Colonic mucosa (tissue), 4 donors: Measurements from ENCODE around the gene DQX1. TPM values are rescaled to one million over a fixed set of nuclear protein-coding genes. Genes with fewer than 3 reads are reported as not detected.

Experiments used
- DNase-seq: peaks from one replicate; pipeline ENCODE4 v3.0.0-alpha.2; 2020
- H3K27ac ChIP-seq: fragments of 200-600 bp; one replicate; pipeline ENCODE4 v1.8.0; 2021
- H3K27me3 ChIP-seq: fragments of 200-600 bp; one replicate; pipeline ENCODE4 v1.8.0; 2021
- H3K36me3 ChIP-seq: fragments of 200-600 bp; one replicate; pipeline ENCODE4 v1.8.0; 2021
- H3K4me1 ChIP-seq: fragments of 200-600 bp; one replicate; pipeline ENCODE4 v1.8.0; 2021; ENCODE audit warnings: mild to moderate bottlenecking
- H3K4me3 ChIP-seq: fragments of 200-600 bp; one replicate; pipeline ENCODE4 v1.8.0; 2021
- H3K9ac ChIP-seq, 2 donors: one replicate each; pipeline ENCODE4 v1.7.0; 2013; ENCODE audit warnings: control low read depth in 2 of 2, low read depth in 2 of 2, low read length in 2 of 2
- H3K9me3 ChIP-seq: fragments of 200-600 bp; one replicate; pipeline ENCODE4 v1.8.0; 2021
- intact Hi-C: fragments of 100-400 bp; cut with DNase I; formaldehyde crosslinking; loops from one replicate; pipeline ENCODE4 v1.14.1; 2022
- total RNA-seq, 2 donors: library from RNA; stranded (reverse); fragmentation: NEBNext Ultra II Directional in 1 of 2; extraction: Animal tissue kit (Norgen Biotek cat#: 25700) in 1 of 2; gene quantifications; one replicate each; pipeline ENCODE4 v1.2.1, GENCODE V29; 2021
- TF ChIP-seq, protein P1 (sequence below): fragments of 200-600 bp; IDR thresholded peaks from one replicate; pipeline ENCODE4 v1.8.0; 2022; ENCODE audit warnings: antibody characterized with exemption, mild to moderate bottlenecking
- donor health status: healthy.
- donor health status: DM: no; HTN: no; CAD: no.
- donor health status: DM: no; HTN: no; CAD: no.

DQX1 gene
- total RNA-seq, 2 donors from 2014 or later, result 34.2 to 36.8 TPM

DNA sequence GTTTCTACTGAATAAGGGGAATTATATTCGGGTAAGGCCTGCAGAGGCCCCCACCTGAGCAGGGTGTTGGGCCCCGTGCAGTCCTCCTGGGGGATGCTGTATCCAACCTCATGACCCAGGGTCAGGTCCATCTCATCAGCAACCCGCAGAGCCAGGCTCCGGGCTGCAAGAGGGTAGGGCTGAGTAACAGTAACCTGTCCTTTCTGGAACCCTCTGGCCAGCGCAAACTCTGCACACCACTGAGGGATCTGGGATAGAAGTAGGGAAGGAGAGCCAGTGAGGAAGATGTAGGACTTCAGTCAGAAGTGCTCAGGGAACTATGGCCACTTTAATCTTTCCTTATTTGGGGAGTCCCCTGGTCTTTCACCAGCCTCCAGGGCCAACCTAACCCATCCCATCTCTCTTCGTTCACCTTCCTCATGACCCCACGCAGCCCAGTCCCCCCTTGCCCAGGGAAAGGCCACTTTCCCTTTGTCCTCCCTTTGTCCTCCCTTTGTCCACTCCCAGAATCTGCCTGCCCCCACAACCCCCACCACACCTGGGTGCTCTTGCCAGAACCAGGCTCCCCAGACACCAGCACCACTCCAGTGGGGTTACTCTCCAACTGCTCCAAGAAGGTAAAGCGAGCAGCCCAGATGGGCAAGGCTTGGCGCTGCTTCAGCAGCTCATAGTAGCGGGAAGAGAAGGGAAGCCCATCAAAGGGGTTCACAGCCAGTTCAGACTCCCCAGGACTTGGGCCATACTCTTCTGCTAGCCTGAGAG lies 895 bp downstream of the DQX1 start:
- no peak overlapping the region for H3K27ac ChIP-seq
- no peaks in the 10 kb centered on the region for H3K4me1 ChIP-seq
- H3K4me3 ChIP-seq, result peak overlapping the region; percentile 16
- no peaks in the 10 kb centered on the region for H3K9me3 ChIP-seq
- TF ChIP-seq, protein P1, sequence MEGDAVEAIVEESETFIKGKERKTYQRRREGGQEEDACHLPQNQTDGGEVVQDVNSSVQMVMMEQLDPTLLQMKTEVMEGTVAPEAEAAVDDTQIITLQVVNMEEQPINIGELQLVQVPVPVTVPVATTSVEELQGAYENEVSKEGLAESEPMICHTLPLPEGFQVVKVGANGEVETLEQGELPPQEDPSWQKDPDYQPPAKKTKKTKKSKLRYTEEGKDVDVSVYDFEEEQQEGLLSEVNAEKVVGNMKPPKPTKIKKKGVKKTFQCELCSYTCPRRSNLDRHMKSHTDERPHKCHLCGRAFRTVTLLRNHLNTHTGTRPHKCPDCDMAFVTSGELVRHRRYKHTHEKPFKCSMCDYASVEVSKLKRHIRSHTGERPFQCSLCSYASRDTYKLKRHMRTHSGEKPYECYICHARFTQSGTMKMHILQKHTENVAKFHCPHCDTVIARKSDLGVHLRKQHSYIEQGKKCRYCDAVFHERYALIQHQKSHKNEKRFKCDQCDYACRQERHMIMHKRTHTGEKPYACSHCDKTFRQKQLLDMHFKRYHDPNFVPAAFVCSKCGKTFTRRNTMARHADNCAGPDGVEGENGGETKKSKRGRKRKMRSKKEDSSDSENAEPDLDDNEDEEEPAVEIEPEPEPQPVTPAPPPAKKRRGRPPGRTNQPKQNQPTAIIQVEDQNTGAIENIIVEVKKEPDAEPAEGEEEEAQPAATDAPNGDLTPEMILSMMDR, result no peak
- peaks cover 9% of the 10 kb centered on the region for H3K36me3 ChIP-seq
- no peak for DNase-seq
- intact Hi-C loops, result no loop called here
- no peaks in the 10 kb centered on the region for H3K27me3 ChIP-seq
- H3K9ac ChIP-seq, result peak overlapping the region in 1 of 2 donors; percentile 80

DNA sequence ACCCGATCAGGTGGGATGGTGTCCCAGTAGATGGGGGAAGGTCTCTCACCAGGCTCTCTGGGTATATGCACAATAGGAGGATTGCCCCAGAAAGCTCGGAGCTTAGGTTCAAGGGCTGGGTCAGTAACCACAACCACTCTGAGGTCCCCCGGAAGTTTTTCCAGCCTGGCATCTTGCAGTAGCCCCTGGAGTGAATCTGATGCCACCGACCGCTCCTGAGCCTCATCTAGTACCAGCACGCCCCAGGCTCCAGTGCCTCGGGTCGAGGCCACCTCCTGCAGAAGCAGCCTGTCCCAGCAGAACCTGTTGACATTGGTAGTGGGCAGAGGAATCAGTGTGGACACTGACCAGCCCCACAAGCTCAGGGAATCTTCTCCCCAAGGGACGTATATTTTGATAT lies 2.0 kb downstream of the DQX1 start:
- TF ChIP-seq, protein P1, result no peak
- no peak overlapping the region for H3K4me3 ChIP-seq
- no peak overlapping the region for H3K27ac ChIP-seq
- no peak overlapping the region for H3K9ac ChIP-seq
- H3K9me3 ChIP-seq, result no peaks in the 10 kb centered on the region
- peaks cover 9% of the 10 kb centered on the region for H3K36me3 ChIP-seq
- no peaks in the 10 kb centered on the region for H3K27me3 ChIP-seq
- intact Hi-C loops, result no loop called here
- no peaks in the 10 kb centered on the region for H3K4me1 ChIP-seq
- DNase-seq, result no peak

GRCh38 chr2:74522516-74522915 lies 3.5 kb downstream of the DQX1 start:
- intact Hi-C loops, result no loop called here
- no peak overlapping the region for H3K4me3 ChIP-seq
- peaks cover 9% of the 10 kb centered on the region for H3K36me3 ChIP-seq
- no peak overlapping the region for H3K9ac ChIP-seq
- no peak overlapping the region for H3K27ac ChIP-seq
- no peaks in the 10 kb centered on the region for H3K4me1 ChIP-seq
- no peaks in the 10 kb centered on the region for H3K27me3 ChIP-seq
- TF ChIP-seq, protein P1, result no peak
- no peaks in the 10 kb centered on the region for H3K9me3 ChIP-seq
- no peak for DNase-seq

DNA sequence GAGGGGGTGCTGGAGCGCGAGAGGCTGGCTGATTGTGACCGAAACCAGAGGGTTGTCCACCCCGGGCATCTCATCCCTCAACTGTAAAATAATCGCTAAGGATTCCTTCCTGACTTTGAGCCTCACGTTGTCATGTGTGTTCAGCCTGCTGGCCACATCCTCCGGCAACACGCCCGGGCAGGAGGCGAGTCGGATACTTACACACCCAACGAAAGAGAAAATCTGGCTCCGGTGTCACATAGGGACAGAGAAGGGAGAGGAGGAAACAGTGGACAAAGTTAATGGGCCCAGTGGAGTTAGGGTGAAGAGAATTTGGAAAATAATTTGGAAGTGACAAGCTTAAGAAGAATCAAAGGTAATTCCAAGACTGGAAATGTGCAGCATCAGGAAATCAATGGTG lies 9.4 kb downstream of the DQX1 start:
- TF ChIP-seq, protein P1, result no peak
- H3K27me3 ChIP-seq, result peaks cover 50% of the 10 kb centered on the region
- no peaks in the 10 kb centered on the region for H3K36me3 ChIP-seq
- intact Hi-C loops, result no loop called here
- DNase-seq, result no peak
- H3K9me3 ChIP-seq, result no peaks in the 10 kb centered on the region
- no peak overlapping the region for H3K27ac ChIP-seq
- H3K9ac ChIP-seq, result no peak overlapping the region
- peaks cover 18% of the 10 kb centered on the region for H3K4me1 ChIP-seq
- H3K4me3 ChIP-seq, result no peak overlapping the region

DNA sequence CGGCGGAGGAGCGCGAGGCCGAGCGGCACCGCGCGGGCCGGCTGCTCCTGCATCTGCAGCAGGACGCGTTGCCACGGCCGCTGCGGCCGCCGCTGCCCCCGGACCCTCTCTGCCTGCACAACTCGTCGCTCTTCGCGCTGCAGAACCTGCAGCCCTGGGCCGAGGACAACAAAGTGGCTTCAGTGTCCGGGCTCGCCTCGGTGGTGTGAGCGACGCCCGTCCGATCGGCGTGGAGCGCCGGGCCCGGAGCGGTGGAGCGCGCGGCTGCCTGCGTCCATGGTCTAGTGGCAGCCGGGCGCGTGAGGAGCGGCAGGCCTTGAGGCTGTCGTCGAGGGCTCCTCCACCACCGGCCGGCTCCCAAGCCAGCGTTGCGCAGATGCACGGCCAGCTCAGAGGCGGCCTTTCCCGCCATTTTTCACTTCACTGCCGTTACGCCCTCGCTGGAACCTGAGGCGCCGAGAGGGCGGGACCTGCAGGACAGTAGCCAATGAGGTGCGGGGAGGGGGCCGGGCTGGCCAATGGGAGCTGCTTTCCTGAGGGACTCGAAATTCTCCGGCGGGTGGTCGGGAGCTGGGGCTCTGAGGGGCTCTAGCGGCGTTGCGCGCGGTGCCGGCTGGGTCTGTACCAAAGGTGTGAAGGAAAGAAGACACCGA lies 9.9 kb downstream of the DQX1 start:
- intact Hi-C loops, result no loop called here
- Histone ChIP-seq H3K27me3 (peaks cover 55% of the 10 kb centered on the region), H3K4me3 (peak overlapping the region; percentile 31), H3K36me3 (no peaks in the 10 kb centered on the region), H3K9me3 (no peaks in the 10 kb centered on the region), H3K4me1 (peaks cover 18% of the 10 kb centered on the region), H3K9ac (no peak overlapping the region), H3K27ac (no peak overlapping the region)
- peak; percentile 77 for DNase-seq
- TF ChIP-seq, protein P1, result no peak
